Lung microvascular endothelial cell (primary cell): Measurements from ENCODE around the gene ZNF500. TPM values are rescaled to one million over a fixed set of nuclear protein-coding genes. Genes with fewer than 3 reads are reported as not detected.
"Not testable (repeated sequence)": the region's sequence is repeated elsewhere in the genome, so short reads cannot be mapped to it uniquely, and the experiment has no call there.

ENCODE experiments used
- DNase-seq, 2 donors: peaks; one replicate each; pipeline versions ENCODE4 v3.0.0 to v3.0.0-alpha.2; 2010; ENCODE audit warnings: low read depth in 2 of 2
- total RNA-seq: library from RNA; depleted of rRNA; stranded (reverse); fragments of >200 nt; gene quantifications from 2 replicates; pipeline ENCODE4 v1.2.1, GENCODE V29; 2014

ZNF500 gene
- total RNA-seq, 1 donor from 2014 or later, result 6.2 TPM

- DNase-seq, result no peak
Observed at GRCh38 chr16:4745274-4745569, 21.7 kb downstream of the ZNF500 start.

DNA sequence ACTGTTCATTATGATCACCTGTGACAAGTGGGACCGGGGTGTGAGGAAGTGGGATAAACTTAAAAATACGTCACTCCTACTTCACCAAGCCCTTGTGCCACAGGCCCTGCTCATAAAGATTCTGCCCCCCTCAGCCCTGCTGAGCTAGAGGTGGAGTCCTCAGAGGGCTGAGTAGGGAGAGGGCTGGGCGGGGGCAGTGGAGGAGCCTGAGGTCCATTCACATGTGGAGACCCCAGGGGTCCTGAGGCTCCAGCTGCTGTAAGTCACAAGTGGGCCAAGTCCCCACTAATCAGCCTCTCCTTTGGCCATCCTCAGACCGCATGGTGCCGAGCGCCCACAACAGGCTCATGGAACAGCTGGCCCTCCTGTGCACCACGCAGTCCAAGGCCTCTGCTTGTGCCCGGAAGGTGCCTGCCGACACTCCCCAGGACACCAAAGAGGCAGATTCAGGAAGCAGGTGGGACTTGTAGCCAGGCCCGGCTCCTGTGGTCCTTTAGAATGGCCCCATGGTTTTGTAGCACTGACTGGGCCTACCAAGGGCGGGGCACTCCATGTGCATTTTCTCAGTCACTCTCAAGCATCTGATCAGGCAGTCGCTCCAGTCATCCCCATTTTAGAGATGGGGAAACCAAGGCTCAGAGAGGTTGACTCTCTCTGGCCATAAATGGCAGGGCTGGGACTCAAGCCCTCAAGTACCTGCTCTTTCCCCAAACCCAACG, 22.2 kb downstream of the ZNF500 start:
- DNase-seq, result no peak

DNA sequence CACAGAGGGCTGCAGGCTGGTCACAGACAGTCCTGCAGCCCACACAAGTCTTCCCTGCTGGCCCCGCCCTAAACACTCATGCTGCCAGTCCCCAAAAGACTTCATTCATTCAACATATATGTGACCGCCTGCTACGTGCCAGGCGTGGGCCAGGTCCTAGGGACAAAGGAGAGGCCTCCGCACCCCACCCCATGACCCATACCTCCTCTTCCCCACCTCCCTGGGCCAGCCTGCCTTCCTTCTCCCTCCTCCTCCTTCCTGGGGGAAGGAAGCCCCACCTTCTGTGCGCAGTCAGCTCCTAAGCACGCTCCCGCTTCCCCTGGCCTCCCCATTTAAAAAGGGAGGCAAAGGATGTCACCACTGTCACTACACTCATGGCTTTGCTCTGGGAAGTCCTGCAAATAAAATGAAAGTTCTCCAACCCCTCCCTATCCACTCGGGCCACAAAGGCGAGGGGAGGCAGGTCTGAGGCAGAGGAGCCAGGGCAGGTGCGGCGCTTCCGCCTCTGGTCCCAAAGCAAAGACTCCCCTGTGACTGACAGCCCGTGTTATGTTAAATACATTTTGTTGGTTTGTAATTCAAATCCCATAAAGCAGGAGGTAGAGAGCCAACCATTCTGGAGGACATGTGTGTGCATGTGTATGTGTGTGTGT, 23.6 kb downstream of the ZNF500 start:
- DNase-seq, result no peak

DNA sequence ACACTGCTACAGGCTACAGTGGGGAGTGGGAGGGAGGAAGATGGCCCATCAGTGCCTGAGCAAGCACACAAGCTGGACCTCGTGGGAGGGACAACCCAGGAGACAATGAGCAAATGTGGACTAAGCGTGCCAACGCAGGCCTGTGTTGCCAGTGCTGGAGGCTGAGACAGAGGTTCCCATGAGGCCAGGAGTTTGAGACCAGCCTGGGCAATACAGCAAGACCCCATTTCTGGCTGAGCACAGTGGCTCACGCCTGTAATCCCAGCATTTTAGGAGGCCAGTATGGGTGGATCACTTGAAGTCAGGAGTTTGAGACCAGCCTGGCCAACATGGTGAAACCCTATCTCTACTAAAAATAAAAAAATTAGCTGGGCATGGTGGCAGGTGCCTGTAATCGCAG, 28.6 kb downstream of the ZNF500 start:
- not testable (repeated sequence) for DNase-seq

- no peak for DNase-seq
Observed at GRCh38 chr16:4737545-4737944, 29.4 kb downstream of the ZNF500 start.

DNA sequence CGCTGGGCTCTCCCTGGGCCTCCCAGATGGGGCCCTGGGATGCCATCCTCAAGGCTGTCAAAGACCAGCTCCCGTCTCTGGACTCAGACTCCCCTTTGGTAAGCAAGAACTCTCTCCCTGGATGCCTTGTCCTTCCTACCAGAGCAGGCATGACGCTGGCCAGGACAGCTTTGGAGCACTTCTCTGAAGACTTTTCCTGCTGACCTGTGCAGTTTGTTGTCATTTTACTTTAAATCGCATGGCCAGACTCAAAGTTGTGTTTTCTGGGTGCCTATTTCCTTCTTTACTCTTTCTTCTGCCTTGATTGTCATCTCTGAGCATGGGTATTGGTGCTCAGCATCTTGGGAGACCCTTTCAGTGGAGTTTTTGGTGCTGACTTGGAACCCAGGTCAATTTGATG, 30.4 kb downstream of the ZNF500 start:
- no peak for DNase-seq

DNA sequence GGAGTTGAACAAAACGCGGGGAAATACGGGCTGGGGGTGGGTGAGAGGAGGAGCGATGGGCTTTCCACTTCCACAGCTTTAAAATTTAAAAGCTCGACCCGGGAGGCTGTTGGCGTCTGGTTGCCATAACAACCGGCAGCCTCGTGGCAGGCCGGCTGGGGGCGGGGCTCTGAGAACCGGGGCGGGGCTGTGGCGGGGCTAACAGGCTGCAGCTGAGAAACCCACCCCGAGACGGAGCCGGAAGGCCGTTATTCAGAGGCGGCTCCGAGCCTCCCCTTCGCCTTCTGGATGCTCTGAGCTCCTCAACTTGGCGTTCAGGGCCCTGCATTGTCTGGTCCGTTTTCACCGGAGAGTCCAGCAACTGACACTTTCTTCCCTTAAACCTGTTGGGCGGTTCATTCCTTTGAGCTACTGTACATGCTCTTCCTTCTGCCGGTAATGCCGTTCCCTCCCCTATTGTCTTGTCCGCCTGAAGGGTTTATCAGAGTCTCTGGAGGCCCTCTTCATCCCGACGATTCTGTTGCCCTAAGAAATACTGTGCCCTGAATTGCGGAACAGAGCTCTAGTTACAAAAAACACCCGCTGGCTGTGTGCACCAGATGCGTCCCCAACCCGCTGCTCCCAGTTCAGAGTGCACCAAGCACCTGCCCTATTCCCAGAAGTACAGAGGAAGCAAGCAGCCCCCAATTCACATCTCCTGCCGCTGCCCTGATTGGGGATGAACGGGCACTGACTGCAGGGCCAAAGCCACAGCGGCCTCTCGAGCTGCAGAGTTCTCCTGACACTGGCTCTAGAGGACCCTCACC, 32.0 kb downstream of the ZNF500 start:
- DNase-seq, result peak; percentile 79 to 82

GRCh38 chr16:4734063-4734729, 32.8 kb downstream of the ZNF500 start, which contains the start of the genes ANKS3 and DNAAF8:
Gene ANKS3, minus strand, starts transcription at chr16:4734271. Its CDS starts 4,122 bp downstream, at chr16:4730149.
Gene DNAAF8, plus strand, starts transcription at chr16:4734537. Its CDS starts 1,978 bp downstream, at chr16:4736515.
- peak; percentile 97 for DNase-seq

DNA sequence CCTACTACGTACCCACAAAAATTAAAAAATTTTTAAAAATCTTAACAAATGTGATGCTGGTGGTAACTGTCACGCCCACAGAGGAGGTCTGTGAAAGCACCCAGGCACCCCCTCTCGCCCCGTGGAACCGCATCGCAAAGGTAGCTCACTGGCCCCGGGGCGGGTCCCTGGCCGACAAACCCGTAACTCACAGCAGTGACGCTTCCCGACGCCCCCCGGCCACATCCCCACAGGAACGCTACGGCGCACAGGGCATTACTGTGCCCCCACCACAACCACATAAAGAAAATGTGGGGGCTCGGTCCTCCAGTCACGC, 33.3 kb downstream of the ZNF500 start:
- DNase-seq, result no peak

GRCh38 chr16:4733211-4733742, 33.7 kb downstream of the ZNF500 start:
- DNase-seq, result no peak

DNA sequence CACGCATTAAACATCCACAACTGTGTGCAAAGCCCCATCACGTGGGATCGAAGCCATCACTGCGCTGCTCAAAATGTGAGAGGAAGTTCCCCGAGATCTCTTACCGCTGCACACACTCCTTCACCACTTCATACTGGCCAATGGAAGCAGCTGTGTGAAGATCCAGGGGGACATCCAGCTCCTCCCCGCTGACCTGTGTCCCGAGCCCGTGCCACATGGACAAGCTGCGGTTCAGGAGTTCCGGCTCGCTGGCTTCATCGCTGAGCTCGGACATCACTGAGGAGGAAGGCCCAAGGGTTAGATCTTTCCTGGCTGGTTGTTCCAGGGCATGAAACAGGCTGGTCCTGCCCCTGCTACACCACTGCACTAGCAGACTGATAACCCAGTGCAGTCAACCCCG, 37.1 kb downstream of the ZNF500 start:
- DNase-seq, result no peak

DNA sequence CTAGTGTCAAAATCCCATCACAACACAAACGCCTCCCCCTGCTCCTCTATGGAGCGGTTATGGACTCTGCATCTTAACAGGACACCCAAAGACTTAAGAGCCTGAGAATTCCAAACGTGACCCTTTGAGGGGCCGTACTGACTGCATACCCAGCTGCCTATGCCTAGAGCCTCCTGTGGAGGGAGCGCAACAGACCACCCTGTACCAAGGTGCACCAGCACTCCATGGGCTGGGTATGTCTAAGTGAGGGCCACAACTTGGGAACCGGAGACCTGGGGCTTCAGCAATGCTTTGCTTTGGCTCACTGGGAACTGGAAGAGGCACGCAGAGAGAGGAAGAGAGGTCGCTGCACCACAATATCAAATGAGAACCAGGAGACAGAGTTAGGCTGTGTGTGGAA, 38.3 kb downstream of the ZNF500 start:
- no peak for DNase-seq

- no peak for DNase-seq
Observed at GRCh38 chr16:4726616-4727015, 40.3 kb downstream of the ZNF500 start.

GRCh38 chr16:4724661-4725270, 42.2 kb downstream of the ZNF500 start:
- DNase-seq, result no peak

DNA sequence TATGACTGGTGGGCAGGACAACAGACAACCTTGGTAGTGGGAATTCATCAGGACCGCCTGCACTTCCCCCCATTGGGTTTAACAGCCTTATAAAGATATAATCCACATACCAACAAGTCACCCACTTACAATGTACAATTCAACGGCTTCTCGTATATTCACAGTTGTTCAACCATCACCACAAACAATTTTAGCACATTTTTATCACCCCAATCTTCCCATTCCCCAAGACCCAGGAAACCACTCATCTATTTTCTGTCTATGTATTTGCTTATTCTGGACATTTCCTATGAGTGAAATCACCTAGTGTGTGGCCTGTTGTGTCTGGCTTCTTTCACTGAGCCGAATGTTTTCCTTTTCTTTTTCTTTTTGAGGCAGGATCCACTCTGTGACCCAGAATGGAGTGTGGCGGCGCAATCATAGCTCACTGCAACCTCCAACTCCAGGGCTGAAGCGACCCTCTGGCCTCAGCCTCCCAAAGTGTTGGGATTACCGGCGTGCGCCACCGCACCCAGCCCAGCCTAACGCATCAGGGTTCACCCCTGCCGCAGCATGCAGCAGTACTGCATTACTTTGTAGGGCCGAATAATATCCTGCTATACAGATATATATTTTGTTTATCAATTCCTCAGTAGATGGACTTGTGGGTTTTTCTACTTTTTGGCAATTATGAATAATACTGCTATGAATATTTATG, 43.7 kb downstream of the ZNF500 start:
- no peak for DNase-seq

DNA sequence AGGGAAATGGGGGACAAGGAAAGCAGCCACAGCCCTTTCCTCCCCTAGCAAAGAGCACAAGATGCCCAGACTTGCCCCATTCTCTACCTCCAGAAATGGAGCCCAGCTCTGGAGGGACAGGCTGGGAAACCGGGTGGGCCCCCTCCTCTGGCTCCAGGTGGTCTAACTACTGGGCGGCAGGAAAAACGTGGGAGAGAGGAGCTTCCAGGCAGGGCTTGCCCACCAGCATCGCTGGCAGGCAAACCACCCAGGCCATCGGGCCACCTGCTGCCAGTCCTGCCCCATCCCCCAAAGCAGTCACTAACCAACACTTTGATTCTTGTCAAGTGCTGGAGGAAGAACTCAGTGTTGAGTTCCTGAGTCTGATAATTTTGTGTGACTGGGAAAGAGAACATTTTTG, 48.5 kb downstream of the ZNF500 start:
- no peak for DNase-seq

DNA sequence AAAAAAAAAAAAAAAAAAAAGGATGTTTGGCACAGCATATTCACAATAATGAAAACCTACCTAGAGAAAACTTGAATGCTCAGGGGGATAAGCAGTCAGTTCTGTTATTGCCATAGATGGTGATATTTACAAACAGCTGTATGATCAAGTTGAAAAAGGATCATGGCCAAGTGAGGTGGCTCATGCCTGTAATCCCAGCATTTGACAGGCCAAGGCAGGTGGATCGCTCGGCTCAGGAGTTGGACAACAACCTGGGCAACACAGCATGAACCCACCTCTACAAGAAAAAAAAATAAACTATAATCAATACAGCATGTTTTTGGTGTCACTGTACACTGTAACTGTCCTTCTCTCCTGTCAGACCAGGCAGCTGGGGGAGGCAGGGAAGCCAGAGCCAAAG, 52.0 kb downstream of the ZNF500 start:
- no peak for DNase-seq

GRCh38 chr16:4713663-4714501, 53.1 kb downstream of the ZNF500 start:
- no peak for DNase-seq

DNA sequence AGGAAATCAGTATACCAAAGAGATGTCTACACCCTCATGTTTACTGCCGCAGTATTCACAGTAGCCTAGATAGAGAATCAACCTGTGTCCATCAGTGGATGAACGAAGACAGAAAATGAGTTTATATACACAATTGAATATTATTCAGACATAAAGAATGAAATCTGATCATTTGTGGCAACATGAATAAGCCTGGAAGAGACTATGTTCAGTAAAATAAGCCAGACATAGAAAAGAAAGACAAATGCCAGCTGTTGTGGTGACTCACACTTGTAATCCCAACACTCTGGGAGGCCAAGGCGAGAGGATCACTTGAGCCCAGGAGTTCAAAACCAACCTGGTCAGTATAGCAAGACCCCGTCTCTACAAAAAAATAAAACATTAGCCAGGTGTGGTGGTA, 57.5 kb downstream of the ZNF500 start:
- no peak for DNase-seq

GRCh38 chr16:4706871-4707270, 60.1 kb downstream of the ZNF500 start:
- DNase-seq, result no peak
